Spleen (tissue), 11 donors: Measurements from ENCODE around the gene FGFR2. TPM values are rescaled to one million over a fixed set of nuclear protein-coding genes. Genes with fewer than 3 reads are reported as not detected.

Experiments used
- DNase-seq: peaks from one replicate; pipeline ENCODE4 v3.0.0-alpha.2; 2020
- H3K27ac ChIP-seq, 8 donors: fragments of 200-600 bp; sonication (generic) in 7 of 8; 1 replicate in 4 of 8; 2 replicates in 4 of 8; pipeline versions ENCODE4 v1.5.0 to v1.8.0; 2016 to 2021; ENCODE audit warnings: inconsistent platforms in 4 of 8, mild to moderate bottlenecking in 4 of 8, moderate library complexity in 1 of 8
- H3K27me3 ChIP-seq, 7 donors: fragments of 200-600 bp; sonication (generic) in 6 of 7; replicated peaks in 1 of 7; 1 replicate in 4 of 7; 2 replicates in 3 of 7; pipeline versions ENCODE4 v1.5.0 to v1.8.0; 2016 to 2021; ENCODE audit warnings: inconsistent platforms in 3 of 7, mild to moderate bottlenecking in 1 of 7
- H3K36me3 ChIP-seq, 6 donors: fragments of 200-600 bp; sonication (generic) in 5 of 6; 1 replicate in 4 of 6; 2 replicates in 2 of 6; pipeline versions ENCODE4 v1.5.0 to v1.8.0; 2016 to 2021; ENCODE audit warnings: inconsistent platforms in 2 of 6
- H3K4me1 ChIP-seq, 6 donors: fragments of 200-600 bp; sonication (generic) in 5 of 6; 1 replicate in 3 of 6; 2 replicates in 3 of 6; pipeline versions ENCODE4 v1.5.0 to v1.8.0; 2016 to 2021; ENCODE audit warnings: inconsistent platforms in 3 of 6
- H3K4me3 ChIP-seq, 8 donors: fragments of 200-600 bp; sonication (generic) in 7 of 8; 1 replicate in 4 of 8; 2 replicates in 4 of 8; pipeline versions ENCODE4 v1.5.0 to v1.8.0; 2016 to 2021; ENCODE audit warnings: inconsistent platforms in 4 of 8, mild to moderate bottlenecking in 4 of 8, moderate library complexity in 2 of 8
- H3K9me3 ChIP-seq, 8 donors: fragments of 200-600 bp; sonication (generic) in 7 of 8; 1 replicate in 4 of 8; 2 replicates in 4 of 8; pipeline versions ENCODE4 v1.5.0 to v1.8.0; 2016 to 2021; ENCODE audit warnings: inconsistent platforms in 4 of 8
- CTCF ChIP-seq, 11 experiments: fragments of 200-600 bp in 7 of 11; fragments of 450-650 bp in 4 of 11; sonication (generic) in 4 of 11; IDR thresholded peaks in 8 of 11; conservative IDR thresholded peaks in 3 of 11; 1 replicate in 7 of 11; 2 replicates in 4 of 11; pipeline versions ENCODE4 v1.4.0 to v1.8.0; 2016 to 2021; ENCODE audit warnings: antibody characterized with exemption in 11 of 11, inconsistent platforms in 4 of 11, mild to moderate bottlenecking in 1 of 11
- POLR2A ChIP-seq, 3 donors: fragments of 450-650 bp; IDR thresholded peaks; one replicate each; pipeline ENCODE4 v1.5.1; 2017; ENCODE audit warnings: antibody characterized with exemption in 3 of 3, mild to moderate bottlenecking in 1 of 3
- POLR2AphosphoS5 ChIP-seq, 3 donors: sonication (generic); formaldehyde crosslinking; IDR thresholded peaks; one replicate each; pipeline ENCODE4 v1.5.1; 2017; ENCODE audit warnings: antibody characterized with exemption in 3 of 3
- WGBS, 5 donors: extraction: QIAGEN DNeasy Blood & Tissue Kit in 3 of 5; methylation state at CpG; one replicate each; pipeline versions ENCODE4 v1.1.5 to v1.1.7; 2013 to 2018; 5-methylcytosine and 5-hydroxymethylcytosine counted together
- intact Hi-C: fragments of 100-400 bp; cut with DNase I; formaldehyde crosslinking; loops from one replicate; pipeline ENCODE4 v1.15.0; 2023; ENCODE audit warnings: low total_unique reads
- polyA plus RNA-seq, 3 donors: library from polyadenylated mRNA; stranded (reverse); fragments of 200-250 nt; gene quantifications; one replicate each; pipeline ENCODE4 v1.2.1, GENCODE V29; 2013
- total RNA-seq, 7 donors: library from RNA; depleted of rRNA in 3 of 7; stranded (reverse); fragments of >200 nt in 3 of 7; fragmentation: NEBNext Ultra II Directional in 4 of 7; extraction: Animal tissue kit (Norgen Biotek cat#: 25700) in 4 of 7; gene quantifications; one replicate each; pipeline versions ENCODE4 v1.1.0 to v1.2.1, GENCODE V29; 2016 to 2021
- donor health status: healthy with polysubstance abuse.
- donor health status: DM: no; HTN: no; CAD: no; lungs with moderate emphysema.
- donor health status: DM: no; HTN: no; CAD: no.
- donor health status: Bipolar disorder and iron deficiency.
- donor health status: healthy.
- donor health status: DM: no; HTN: no; CAD: no.
- donor health status: DM: yes; HTN: yes; CAD: no.

The FGFR2 gene
- total and polyA plus RNA-seq, 10 donors, result 0.24 to 1.8 (median 0.91) TPM

- no peak for DNase-seq
- Histone ChIP-seq H3K9me3 (no peaks in the 10 kb centered on the region), H3K4me3 (no peak overlapping the region), H3K27me3 (no peaks in the 10 kb centered on the region), H3K27ac (no peak overlapping the region), H3K4me1 (no peaks in the 10 kb centered on the region), H3K36me3 (no peaks in the 10 kb centered on the region)
- WGBS, 5 donors, result 71 to 80% (median 78%) methylated on average over 3 of the region's 3 CpGs
- no peak for TF ChIP-seq POLR2AphosphoS5 (IDR thresholded peaks at IDR 0.05)
- TF ChIP-seq CTCF (IDR thresholded peaks at IDR 0.05 in 8 of 11, conservative IDR thresholded peaks at IDR 0.05 in 3 of 11), result no peak
- no peak for TF ChIP-seq POLR2A (IDR thresholded peaks at IDR 0.05)
- intact Hi-C loops, result no loop called here
These were observed 145.1 kb downstream of the FGFR2 start for GRCh38 chr10:121453160-121453559.

GRCh38 chr10:121452581-121452980, 145.7 kb downstream of the FGFR2 start:
- Histone ChIP-seq H3K27ac (no peak overlapping the region), H3K9me3 (no peaks in the 10 kb centered on the region), H3K4me1 (no peaks in the 10 kb centered on the region), H3K36me3 (no peaks in the 10 kb centered on the region), H3K4me3 (no peak overlapping the region), H3K27me3 (no peaks in the 10 kb centered on the region)
- TF ChIP-seq POLR2A (IDR thresholded peaks at IDR 0.05) (no peak), CTCF (IDR thresholded peaks at IDR 0.05 in 8 of 11, conservative IDR thresholded peaks at IDR 0.05 in 3 of 11) (no peak), POLR2AphosphoS5 (IDR thresholded peaks at IDR 0.05) (no peak)
- WGBS, 5 donors, result 17 to 33% (median 30%) methylated on average over 4 of the region's 4 CpGs
- intact Hi-C loops, result no loop called here
- DNase-seq, result no peak

GRCh38 chr10:121450247-121450646, 148.0 kb downstream of the FGFR2 start:
- TF ChIP-seq CTCF (IDR thresholded peaks at IDR 0.05 in 8 of 11, conservative IDR thresholded peaks at IDR 0.05 in 3 of 11), result no peak
- TF ChIP-seq POLR2A (IDR thresholded peaks at IDR 0.05), result no peak
- no peak for TF ChIP-seq POLR2AphosphoS5 (IDR thresholded peaks at IDR 0.05)
- Histone ChIP-seq H3K27me3 (no peaks in the 10 kb centered on the region), H3K9me3 (no peaks in the 10 kb centered on the region), H3K4me1 (no peaks in the 10 kb centered on the region), H3K27ac (no peak overlapping the region), H3K4me3 (no peak overlapping the region), H3K36me3 (no peaks in the 10 kb centered on the region)
- no peak for DNase-seq
- 85 to 91% (median 86%) methylated on average over 6 of the region's 6 CpGs for WGBS, 5 donors
- intact Hi-C loops, result no loop called here

- H3K27me3 ChIP-seq, result no peaks in the 10 kb centered on the region
- no peak for DNase-seq
- H3K36me3 ChIP-seq, result no peaks in the 10 kb centered on the region
- TF ChIP-seq CTCF (IDR thresholded peaks at IDR 0.05 in 8 of 11, conservative IDR thresholded peaks at IDR 0.05 in 3 of 11), result no peak
- no peak for TF ChIP-seq POLR2A (IDR thresholded peaks at IDR 0.05)
- no peak for TF ChIP-seq POLR2AphosphoS5 (IDR thresholded peaks at IDR 0.05)
- no peaks in the 10 kb centered on the region for H3K4me1 ChIP-seq
- no peaks in the 10 kb centered on the region for H3K9me3 ChIP-seq
- no peak overlapping the region for H3K4me3 ChIP-seq
- no peak overlapping the region for H3K27ac ChIP-seq
- intact Hi-C loops, result no loop called here
- WGBS, 5 donors, result 76 to 93% (median 83%) methylated on average over 4 of the region's 4 CpGs
These were observed 148.7 kb downstream of the FGFR2 start for GRCh38 chr10:121449482-121449924.
